Stimulated activated memory B cell treated with anti-CD40 and anti-IgM and Interleukin-4, amounts not matched to agents 10 μg/mL and 1 μg/mL and 100 μg/mL, for 72 hours (primary cell): Measurements from ENCODE around the gene MAPK8IP3.

ENCODE experiments used
- ATAC-seq: fragments of 150-1000 bp; cut with Tn5 transposase; 2 replicates; pipeline ENCODE4 v1.10.0; 2021
- H3K27ac Mint-ChIP-seq: one replicate; pipeline ENCODE4 v1.8.0; 2022; ENCODE audit warnings: mild to moderate bottlenecking, mixed read lengths
- H3K27me3 Mint-ChIP-seq: one replicate; pipeline ENCODE4 v1.8.0; 2022; ENCODE audit warnings: mixed read lengths
- H3K36me3 Mint-ChIP-seq: one replicate; pipeline ENCODE4 v1.8.0; 2022; ENCODE audit warnings: mixed read lengths
- H3K4me1 Mint-ChIP-seq: one replicate; pipeline ENCODE4 v1.8.0; 2022; ENCODE audit warnings: mixed read lengths
- H3K4me3 Mint-ChIP-seq: one replicate; pipeline ENCODE4 v1.8.0; 2022; ENCODE audit warnings: mild to moderate bottlenecking, moderate library complexity, mixed read lengths
- H3K9me3 Mint-ChIP-seq: one replicate; pipeline ENCODE4 v1.8.0; 2022; ENCODE audit warnings: mixed read lengths

The MAPK8IP3 gene

DNA sequence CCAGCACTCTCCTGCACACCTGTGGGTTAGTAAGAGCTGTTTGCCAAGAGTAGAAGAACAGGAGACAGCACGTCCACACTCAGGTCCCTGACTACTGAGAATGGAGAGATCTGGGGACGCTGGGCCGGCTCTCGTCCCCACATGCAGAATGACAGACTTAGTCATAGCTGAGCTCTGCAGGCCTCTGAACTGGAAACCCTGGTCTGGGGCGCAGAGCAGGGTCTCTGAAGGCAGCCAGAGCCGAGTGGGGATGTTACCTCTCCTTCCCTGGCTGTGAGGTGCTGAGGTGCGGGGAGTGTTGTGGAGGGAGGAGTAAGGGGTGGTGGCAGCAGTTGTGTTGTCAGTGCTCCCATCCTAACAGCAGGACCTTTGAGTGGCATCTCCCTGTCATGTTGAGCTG, 35.1 kb upstream of the MAPK8IP3 start:
- Mint-ChIP-seq H3K4me3 (no peak overlapping the region), H3K27ac (no peak overlapping the region), H3K4me1 (no peaks in the 10 kb centered on the region), H3K27me3 (no peaks in the 10 kb centered on the region), H3K36me3 (peaks cover 87% of the 10 kb centered on the region), H3K9me3 (no peaks in the 10 kb centered on the region)
- no peak for ATAC-seq

- Mint-ChIP-seq H3K27ac (no peak overlapping the region), H3K36me3 (peaks cover 63% of the 10 kb centered on the region), H3K4me1 (peaks cover 12% of the 10 kb centered on the region), H3K27me3 (no peaks in the 10 kb centered on the region), H3K9me3 (no peaks in the 10 kb centered on the region), H3K4me3 (no peak overlapping the region)
- ATAC-seq, result no peak
Measured at GRCh38 chr16:1673424-1674151, 32.4 kb upstream of the MAPK8IP3 start.

DNA sequence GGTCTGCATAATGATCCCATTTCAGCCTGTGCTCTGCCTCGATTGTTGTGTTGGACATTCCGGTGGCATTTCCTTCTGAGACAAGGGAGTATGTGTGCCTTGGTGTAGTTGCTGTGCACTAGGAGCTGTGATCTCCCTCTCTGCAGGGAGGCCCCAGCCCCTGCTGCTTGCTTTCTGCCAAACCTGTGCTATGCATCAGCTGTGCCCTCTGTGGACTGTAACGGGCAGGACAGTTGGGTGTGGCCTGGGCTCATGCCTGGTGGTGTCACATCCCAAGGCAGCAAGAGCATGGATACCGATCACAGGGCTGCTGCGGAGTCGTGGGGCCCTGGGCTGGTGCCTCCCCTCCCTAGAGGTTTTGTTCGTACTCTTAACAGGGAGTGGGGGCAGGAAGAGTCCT, 31.7 kb upstream of the MAPK8IP3 start:
- H3K4me3 Mint-ChIP-seq, result no peak overlapping the region
- no peaks in the 10 kb centered on the region for H3K27me3 Mint-ChIP-seq
- ATAC-seq, result no peak
- H3K27ac Mint-ChIP-seq, result no peak overlapping the region
- no peaks in the 10 kb centered on the region for H3K9me3 Mint-ChIP-seq
- H3K36me3 Mint-ChIP-seq, result peaks cover 56% of the 10 kb centered on the region
- peaks cover 19% of the 10 kb centered on the region for H3K4me1 Mint-ChIP-seq

GRCh38 chr16:1674751-1675664, 31.0 kb upstream of the MAPK8IP3 start:
- ATAC-seq, result no peak
- H3K4me1 Mint-ChIP-seq, result peaks cover 26% of the 10 kb centered on the region
- peaks cover 49% of the 10 kb centered on the region for H3K36me3 Mint-ChIP-seq
- no peak overlapping the region for H3K27ac Mint-ChIP-seq
- H3K4me3 Mint-ChIP-seq, result no peak overlapping the region
- no peaks in the 10 kb centered on the region for H3K27me3 Mint-ChIP-seq
- no peaks in the 10 kb centered on the region for H3K9me3 Mint-ChIP-seq

- no peak for ATAC-seq
- H3K27me3 Mint-ChIP-seq, result no peaks in the 10 kb centered on the region
- no peak overlapping the region for H3K27ac Mint-ChIP-seq
- no peak overlapping the region for H3K4me3 Mint-ChIP-seq
- peaks cover 42% of the 10 kb centered on the region for H3K4me1 Mint-ChIP-seq
- H3K9me3 Mint-ChIP-seq, result no peaks in the 10 kb centered on the region
- H3K36me3 Mint-ChIP-seq, result peaks cover 33% of the 10 kb centered on the region
Measured at GRCh38 chr16:1676661-1677060, 29.3 kb upstream of the MAPK8IP3 start.

DNA sequence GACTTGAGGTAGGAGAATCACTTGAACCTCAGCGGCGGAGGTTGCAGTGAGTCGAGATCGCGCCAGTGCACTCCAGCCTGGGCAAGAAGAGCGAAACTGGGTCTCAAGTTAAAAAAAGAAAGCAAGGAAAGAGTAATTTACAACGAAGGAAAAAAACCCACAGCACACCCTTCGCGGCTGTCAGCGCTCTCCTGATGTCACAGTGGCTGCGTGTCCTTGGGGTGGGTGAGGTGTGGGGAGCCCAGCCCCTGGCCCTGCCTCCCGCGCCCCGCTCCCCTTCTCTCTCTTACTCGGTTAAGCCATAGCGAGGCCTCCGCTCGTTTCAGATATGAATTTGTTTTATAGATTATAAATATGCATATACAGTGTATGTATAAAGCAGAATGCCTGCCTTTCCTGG, 28.7 kb upstream of the MAPK8IP3 start:
- H3K4me3 Mint-ChIP-seq, result peak overlapping the region; percentile 59
- ATAC-seq, result no peak
- H3K36me3 Mint-ChIP-seq, result peaks cover 26% of the 10 kb centered on the region
- H3K27me3 Mint-ChIP-seq, result no peaks in the 10 kb centered on the region
- no peak overlapping the region for H3K27ac Mint-ChIP-seq
- H3K9me3 Mint-ChIP-seq, result no peaks in the 10 kb centered on the region
- peaks cover 48% of the 10 kb centered on the region for H3K4me1 Mint-ChIP-seq

DNA sequence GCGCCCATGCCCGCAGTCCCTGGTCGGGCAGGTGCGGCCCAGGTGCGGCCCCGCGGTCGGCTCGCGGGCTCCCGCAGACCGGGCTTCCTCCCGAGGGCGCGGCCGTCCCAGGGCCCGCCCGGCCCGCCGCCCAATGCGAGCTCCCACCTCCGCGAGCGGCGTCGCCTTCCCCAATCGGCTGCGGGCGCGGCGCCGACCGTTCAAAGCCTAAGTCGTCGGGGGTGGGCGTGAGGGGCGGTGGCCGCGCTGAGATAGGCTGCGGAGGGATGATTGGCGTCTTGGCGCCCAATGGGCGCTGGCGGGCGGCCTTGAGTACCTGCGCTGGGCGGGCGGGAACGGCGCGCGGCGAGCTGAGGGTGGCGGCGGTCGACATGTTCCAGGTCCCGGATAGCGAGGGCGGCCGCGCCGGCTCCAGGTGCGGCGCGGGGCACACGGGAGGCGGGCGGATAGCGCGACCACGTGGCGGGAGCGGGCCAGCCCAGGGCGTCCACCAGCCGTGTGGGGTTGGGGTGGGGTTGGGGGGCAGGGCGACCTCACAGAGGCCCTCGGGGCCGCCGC, 28.0 kb upstream of the MAPK8IP3 start, which contains the start of gene JPT2:
JPT2 (plus strand) TSS at position 338 of the 558 bp plus-strand sequence; CDS start at position 372, 34 bp downstream.
- Mint-ChIP-seq H3K9me3 (no peaks in the 10 kb centered on the region), H3K27ac (peak within 1 kb of the TSS; percentile 86), H3K4me3 (peak within 1 kb of the TSS; percentile 87), H3K4me1 (peaks cover 48% of the 10 kb centered on the region), H3K27me3 (no peaks in the 10 kb centered on the region), H3K36me3 (peaks cover 19% of the 10 kb centered on the region)
- peak; percentile 98 for ATAC-seq

GRCh38 chr16:1678500-1679098, 27.4 kb upstream of the MAPK8IP3 start:
- Mint-ChIP-seq H3K36me3 (peaks cover 16% of the 10 kb centered on the region), H3K27me3 (no peaks in the 10 kb centered on the region), H3K4me1 (peaks cover 48% of the 10 kb centered on the region), H3K27ac (peak overlapping the region; percentile 86), H3K4me3 (peak overlapping the region; percentile 87), H3K9me3 (no peaks in the 10 kb centered on the region)
- ATAC-seq, result peak; percentile 49

GRCh38 chr16:1680361-1680760, 25.6 kb upstream of the MAPK8IP3 start:
- peaks cover 9% of the 10 kb centered on the region for H3K36me3 Mint-ChIP-seq
- peaks cover 48% of the 10 kb centered on the region for H3K4me1 Mint-ChIP-seq
- no peaks in the 10 kb centered on the region for H3K27me3 Mint-ChIP-seq
- ATAC-seq, result no peak
- H3K9me3 Mint-ChIP-seq, result no peaks in the 10 kb centered on the region
- no peak overlapping the region for H3K27ac Mint-ChIP-seq
- no peak overlapping the region for H3K4me3 Mint-ChIP-seq

- no peak for ATAC-seq
- Mint-ChIP-seq H3K4me1 (peaks cover 48% of the 10 kb centered on the region), H3K27ac (no peak overlapping the region), H3K9me3 (no peaks in the 10 kb centered on the region), H3K27me3 (no peaks in the 10 kb centered on the region), H3K36me3 (peaks cover 7% of the 10 kb centered on the region), H3K4me3 (no peak overlapping the region)
Measured at GRCh38 chr16:1681032-1681431, 25.0 kb upstream of the MAPK8IP3 start.

DNA sequence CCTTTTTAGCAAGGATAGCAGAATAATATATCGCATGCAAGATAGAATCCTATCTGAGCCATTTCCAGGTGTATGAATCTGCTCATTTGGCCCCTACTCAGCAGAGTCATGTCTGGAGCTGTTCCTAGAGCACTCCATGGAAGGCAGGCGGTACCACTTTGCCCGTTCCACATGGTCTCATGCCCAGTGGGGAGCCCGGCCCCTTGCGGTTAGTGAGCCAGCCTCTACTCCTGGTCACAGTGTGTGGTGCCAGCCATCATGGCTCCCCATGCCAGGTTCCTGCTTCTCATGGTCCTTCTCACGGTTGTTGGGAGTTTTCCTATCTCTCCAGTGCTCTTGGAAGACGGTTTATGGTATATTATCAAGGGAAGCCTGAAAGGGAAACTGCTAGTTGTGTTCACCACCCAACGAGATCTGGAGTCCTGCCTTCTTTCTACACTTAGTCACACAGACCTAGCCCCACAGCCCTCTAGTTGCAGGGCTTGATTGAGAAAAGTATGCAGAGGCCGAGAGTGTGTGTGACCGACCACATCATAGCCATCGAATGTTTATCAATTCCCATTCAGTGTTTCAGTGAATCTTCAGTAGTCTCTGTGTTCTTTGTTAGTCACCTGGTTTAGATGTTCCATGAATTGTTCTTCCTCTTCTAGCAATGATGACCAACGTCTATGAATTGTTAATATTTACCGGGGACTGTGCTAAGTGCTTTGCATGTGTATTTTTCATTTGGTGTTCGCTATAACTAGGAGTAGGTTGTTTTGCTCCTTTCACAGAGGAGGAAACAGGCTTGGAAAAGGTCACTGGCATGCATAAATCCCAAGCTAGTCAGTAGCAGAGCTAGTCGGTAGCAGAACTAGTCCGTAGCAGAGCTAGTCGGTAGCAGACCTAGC, 18.3 kb upstream of the MAPK8IP3 start:
- no peak overlapping the region for H3K27ac Mint-ChIP-seq
- no peaks in the 10 kb centered on the region for H3K27me3 Mint-ChIP-seq
- peaks cover 43% of the 10 kb centered on the region for H3K36me3 Mint-ChIP-seq
- ATAC-seq, result no peak
- H3K4me3 Mint-ChIP-seq, result no peak overlapping the region
- H3K4me1 Mint-ChIP-seq, result peaks cover 5% of the 10 kb centered on the region
- no peaks in the 10 kb centered on the region for H3K9me3 Mint-ChIP-seq

- Mint-ChIP-seq H3K27me3 (no peaks in the 10 kb centered on the region), H3K4me1 (peaks cover 5% of the 10 kb centered on the region), H3K4me3 (no peak overlapping the region), H3K9me3 (no peaks in the 10 kb centered on the region), H3K36me3 (peaks cover 49% of the 10 kb centered on the region), H3K27ac (no peak overlapping the region)
- ATAC-seq, result no peak
Measured at GRCh38 chr16:1688807-1689560, 17.0 kb upstream of the MAPK8IP3 start.

DNA sequence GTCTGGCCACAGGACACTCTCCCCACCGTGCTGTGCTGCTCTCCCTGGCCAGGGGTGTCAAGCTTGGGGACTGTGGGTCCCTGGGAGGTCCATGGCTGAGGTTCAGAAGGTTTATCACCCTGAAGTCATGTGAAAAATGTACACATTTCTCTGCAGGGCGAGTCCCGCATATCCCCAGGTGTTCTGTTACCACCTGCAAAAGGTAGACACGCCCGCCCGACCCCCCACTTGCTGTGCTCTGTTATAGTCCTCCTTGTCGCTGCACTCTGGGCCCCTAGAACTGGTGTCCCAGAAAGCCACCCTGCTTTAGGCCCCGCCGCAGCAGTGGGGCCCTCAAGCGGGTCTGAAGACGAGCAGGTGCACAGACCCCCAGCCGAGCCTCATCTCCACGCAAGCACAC, 16.1 kb upstream of the MAPK8IP3 start:
- Mint-ChIP-seq H3K4me1 (peaks cover 5% of the 10 kb centered on the region), H3K9me3 (no peaks in the 10 kb centered on the region), H3K36me3 (peaks cover 53% of the 10 kb centered on the region), H3K27me3 (no peaks in the 10 kb centered on the region), H3K27ac (no peak overlapping the region), H3K4me3 (no peak overlapping the region)
- no peak for ATAC-seq

DNA sequence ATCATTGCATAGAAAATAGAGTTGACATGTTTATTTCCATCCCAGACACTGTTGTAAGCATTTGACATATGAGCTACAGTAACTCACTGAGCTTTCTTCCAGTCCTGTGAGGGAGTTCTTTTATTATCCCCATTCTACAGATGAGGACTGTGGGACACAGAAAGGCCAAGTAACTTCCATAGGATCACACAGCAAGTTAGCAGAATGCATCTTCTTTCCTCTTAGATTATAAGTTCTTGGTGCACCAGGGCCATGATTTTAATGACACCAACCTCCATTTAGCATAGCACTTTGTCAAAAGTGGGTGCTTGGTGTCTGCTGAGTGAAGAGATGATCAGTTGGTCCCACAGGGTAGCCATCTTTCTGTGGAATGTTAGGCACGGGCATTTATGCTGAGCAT, 15.2 kb upstream of the MAPK8IP3 start:
- Mint-ChIP-seq H3K9me3 (no peaks in the 10 kb centered on the region), H3K36me3 (peaks cover 53% of the 10 kb centered on the region), H3K27ac (no peak overlapping the region), H3K4me1 (peaks cover 5% of the 10 kb centered on the region), H3K4me3 (no peak overlapping the region), H3K27me3 (no peaks in the 10 kb centered on the region)
- ATAC-seq, result no peak
